ENCODE measurements around the gene NRP1. TPM values are rescaled to one million over a fixed set of nuclear protein-coding genes. Genes with fewer than 3 reads are reported as not detected.
A peak's percentile ranks its signal among the peaks of the same experiment; 100 is the strongest.

The NRP1 gene
- polyA plus RNA-seq, 2 of the 4 experiments (the other 2 are of a cell fraction), result 121 to 259 TPM

- DNase-seq (ENCODE audit: low read depth in 1 of 2, low spot score in 1 of 2), result no peak
- CTCF ChIA-PET, result interaction anchor here (0.6 to 1.2 kb wide), 2 partner anchors 163 to 1288 kb away, joined by 3 read pairs; no protein-coding TSS in a partner anchor
- no peak for ATAC-seq
- peaks cover 25% of the 10 kb centered on the region; the same call in 2 of the 3 replicates for H3K4me1 ChIP-seq
- H3K9me3 ChIP-seq, result no peaks in the 10 kb centered on the region
- POLR2A ChIA-PET, result no interaction called here
- no peak overlapping the region for H3K4me2 ChIP-seq
- TF ChIP-seq NR3C1 (IDR thresholded peaks at IDR 0.05), result no peak
- no peak for TF ChIP-seq EP300 (IDR thresholded peaks at IDR 0.05)
- TF ChIP-seq PHF8 (IDR thresholded peaks at IDR 0.05; ENCODE audit: borderline replicate concordance, low read depth), result no peak
- TF ChIP-seq TP53 (CRISPR knock-in tag; IDR thresholded peaks at IDR 0.05), result no peak
- TF ChIP-seq, protein P1, sequence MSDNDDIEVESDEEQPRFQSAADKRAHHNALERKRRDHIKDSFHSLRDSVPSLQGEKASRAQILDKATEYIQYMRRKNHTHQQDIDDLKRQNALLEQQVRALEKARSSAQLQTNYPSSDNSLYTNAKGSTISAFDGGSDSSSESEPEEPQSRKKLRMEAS (IDR thresholded peaks at IDR 0.05), result no peak
- TF ChIP-seq SMC3 (IDR thresholded peaks at IDR 0.05), result no peak
- no peak for TF ChIP-seq GATA3 (IDR thresholded peaks at IDR 0.05; ENCODE audit: borderline replicate concordance)
- FAIRE-seq, result no peak
- no peak overlapping the region for H3K4me3 ChIP-seq
- H3K27ac ChIP-seq, result no peak overlapping the region
Measured at GRCh38 chr10:33349268-33349667, 14.8 kb upstream of the NRP1 start.

GRCh38 chr10:33347211-33347610 is 12.7 kb upstream of the NRP1 start:
- DNase-seq (ENCODE audit: low read depth in 1 of 2, low spot score in 1 of 2) (no peak), FAIRE-seq (no peak), ATAC-seq (no peak)
- Histone ChIP-seq H3K27ac (0 out of 6 replicates have a peak overlapping the region, but pooled peaks of 1 of the 2 experiments have one; percentile 33), H3K4me1 (peaks cover 22% of the 10 kb centered on the region; the same call in 2 of the 3 replicates), H3K9me3 (no peaks in the 10 kb centered on the region), H3K4me3 (no peak overlapping the region), H3K4me2 (no peak overlapping the region)
- ChIA-PET CTCF (interaction anchor here (0.9 to 1.7 kb wide), 2 partner anchors 12 to 1291 kb away, joined by 3 to 5 read pairs; no protein-coding TSS in a partner anchor), POLR2A (no interaction called here)
- TF ChIP-seq, protein P1 (IDR thresholded peaks at IDR 0.05), result no peak
- TF ChIP-seq MAFK (IDR thresholded peaks at IDR 0.05; ENCODE audit: partially characterized antibody) (peak; percentile 7), CTCF (IDR thresholded peaks at IDR 0.05) (no peak), FOSL2 (IDR thresholded peaks at IDR 0.05) (no peak), FOSL2 (CRISPR knock-in tag; IDR thresholded peaks at IDR 0.05) (no peak)
- 75% methylated on average over 2 of the region's 2 CpGs for WGBS (ENCODE audit: missing lambda C conversion rate)

GRCh38 chr10:33345236-33345635 is 10.8 kb upstream of the NRP1 start:
- Histone ChIP-seq H3K9me3 (no peaks in the 10 kb centered on the region), H3K27ac (no peak overlapping the region), H3K4me2 (no peak overlapping the region), H3K4me3 (no peak overlapping the region), H3K4me1 (peaks cover 35% of the 10 kb centered on the region)
- ATAC-seq (0 out of 6 replicates have a peak, but pooled peaks of 1 of the 2 experiments have one; percentile 19), DNase-seq (ENCODE audit: low read depth in 1 of 2, low spot score in 1 of 2) (no peak), FAIRE-seq (no peak)
- ChIA-PET POLR2A (no interaction called here), CTCF (interaction anchor here (1.5 to 1.7 kb wide), 3 partner anchors 10 to 15 kb away, joined by 3 to 5 read pairs (median 4); partner anchors contain the start of gene NRP1)
- WGBS (ENCODE audit: missing lambda C conversion rate), result 81% methylated on average over 5 of the region's 5 CpGs
- TF ChIP-seq, protein P2, sequence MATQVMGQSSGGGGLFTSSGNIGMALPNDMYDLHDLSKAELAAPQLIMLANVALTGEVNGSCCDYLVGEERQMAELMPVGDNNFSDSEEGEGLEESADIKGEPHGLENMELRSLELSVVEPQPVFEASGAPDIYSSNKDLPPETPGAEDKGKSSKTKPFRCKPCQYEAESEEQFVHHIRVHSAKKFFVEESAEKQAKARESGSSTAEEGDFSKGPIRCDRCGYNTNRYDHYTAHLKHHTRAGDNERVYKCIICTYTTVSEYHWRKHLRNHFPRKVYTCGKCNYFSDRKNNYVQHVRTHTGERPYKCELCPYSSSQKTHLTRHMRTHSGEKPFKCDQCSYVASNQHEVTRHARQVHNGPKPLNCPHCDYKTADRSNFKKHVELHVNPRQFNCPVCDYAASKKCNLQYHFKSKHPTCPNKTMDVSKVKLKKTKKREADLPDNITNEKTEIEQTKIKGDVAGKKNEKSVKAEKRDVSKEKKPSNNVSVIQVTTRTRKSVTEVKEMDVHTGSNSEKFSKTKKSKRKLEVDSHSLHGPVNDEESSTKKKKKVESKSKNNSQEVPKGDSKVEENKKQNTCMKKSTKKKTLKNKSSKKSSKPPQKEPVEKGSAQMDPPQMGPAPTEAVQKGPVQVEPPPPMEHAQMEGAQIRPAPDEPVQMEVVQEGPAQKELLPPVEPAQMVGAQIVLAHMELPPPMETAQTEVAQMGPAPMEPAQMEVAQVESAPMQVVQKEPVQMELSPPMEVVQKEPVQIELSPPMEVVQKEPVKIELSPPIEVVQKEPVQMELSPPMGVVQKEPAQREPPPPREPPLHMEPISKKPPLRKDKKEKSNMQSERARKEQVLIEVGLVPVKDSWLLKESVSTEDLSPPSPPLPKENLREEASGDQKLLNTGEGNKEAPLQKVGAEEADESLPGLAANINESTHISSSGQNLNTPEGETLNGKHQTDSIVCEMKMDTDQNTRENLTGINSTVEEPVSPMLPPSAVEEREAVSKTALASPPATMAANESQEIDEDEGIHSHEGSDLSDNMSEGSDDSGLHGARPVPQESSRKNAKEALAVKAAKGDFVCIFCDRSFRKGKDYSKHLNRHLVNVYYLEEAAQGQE (IDR thresholded peaks at IDR 0.05), result no peak

- POLR2A ChIA-PET, result no interaction called here
- WGBS (ENCODE audit: missing lambda C conversion rate), result 83% methylated on average over 2 of the region's 2 CpGs
- ATAC-seq (no peak), FAIRE-seq (no peak), DNase-seq (ENCODE audit: low read depth in 1 of 2, low spot score in 1 of 2) (no peak)
- no peaks in the 10 kb centered on the region for H3K9me3 ChIP-seq
- peaks cover 33% of the 10 kb centered on the region for H3K4me1 ChIP-seq
- no peak overlapping the region for H3K27ac ChIP-seq
- no peak overlapping the region for H3K4me3 ChIP-seq
- CTCF ChIA-PET, result interaction anchor here (1.3 to 1.7 kb wide), 2 partner anchors 9 to 14 kb away, joined by 3 to 5 read pairs; no protein-coding TSS in a partner anchor
- no peak overlapping the region for H3K4me2 ChIP-seq
- TF ChIP-seq RNF2 (IDR thresholded peaks at IDR 0.05; ENCODE audit: borderline replicate concordance, low read depth) (no peak), HES2 (IDR thresholded peaks at IDR 0.05) (no peak), HDAC2 (IDR thresholded peaks at IDR 0.05) (no peak), FOXS1 (CRISPR knock-in tag; IDR thresholded peaks at IDR 0.05) (no peak), HMGXB4 (CRISPR knock-in tag; IDR thresholded peaks at IDR 0.05; ENCODE audit: borderline replicate concordance) (no peak), NPAS2 (CRISPR knock-in tag; IDR thresholded peaks at IDR 0.05; ENCODE audit: borderline replicate concordance) (no peak), ESRRA (IDR thresholded peaks at IDR 0.05; ENCODE audit: borderline replicate concordance, low read length) (no peak), PHF8 (IDR thresholded peaks at IDR 0.05; ENCODE audit: borderline replicate concordance, low read depth) (no peak)
- TF ChIP-seq, protein P3, sequence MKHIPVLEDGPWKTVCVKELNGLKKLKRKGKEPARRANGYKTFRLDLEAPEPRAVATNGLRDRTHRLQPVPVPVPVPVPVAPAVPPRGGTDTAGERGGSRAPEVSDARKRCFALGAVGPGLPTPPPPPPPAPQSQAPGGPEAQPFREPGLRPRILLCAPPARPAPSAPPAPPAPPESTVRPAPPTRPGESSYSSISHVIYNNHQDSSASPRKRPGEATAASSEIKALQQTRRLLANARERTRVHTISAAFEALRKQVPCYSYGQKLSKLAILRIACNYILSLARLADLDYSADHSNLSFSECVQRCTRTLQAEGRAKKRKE (CRISPR knock-in tag; IDR thresholded peaks at IDR 0.05; ENCODE audit: low read depth), result no peak
Measured at GRCh38 chr10:33344676-33345075, 10.2 kb upstream of the NRP1 start.
